ENCODE results near the gene PTPRT.

The PTPRT gene

GRCh38 chr20:42530855-42531448, 658.8 kb downstream of the PTPRT start:
- DNase-seq = peak; percentile 63
- H3K4me2 ChIP-seq (ENCODE audit: low read depth, low read length) = peak overlapping the region; percentile 51; the same call in 1 of the 2 replicates
- H2AFZ ChIP-seq (ENCODE audit: low read length) = 0 out of 2 replicates have a peak overlapping the region, but pooled peaks have one; percentile 24

DNA sequence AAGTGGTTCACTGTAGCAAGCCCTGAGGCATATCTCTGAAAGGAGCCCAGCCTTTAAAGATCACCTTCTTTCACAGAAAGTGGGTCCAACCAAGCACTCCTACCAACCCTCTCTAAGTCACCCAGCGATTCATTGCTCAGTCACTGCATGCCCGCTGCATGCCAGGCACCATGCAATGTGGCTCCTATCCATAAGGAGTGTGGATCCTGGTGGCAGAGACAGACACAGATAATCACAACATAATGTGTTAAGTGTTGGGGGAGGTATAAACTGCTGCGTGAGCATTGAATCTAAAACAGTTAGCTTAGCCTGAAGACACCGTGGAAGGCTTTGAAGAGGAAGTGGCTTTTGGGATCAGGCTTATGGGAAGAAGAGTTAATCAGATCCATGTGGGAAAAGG, 659.5 kb downstream of the PTPRT start:
- Histone ChIP-seq H3K9ac (ENCODE audit: low read length) (no peak overlapping the region), H3K4me1 (ENCODE audit: low read length) (peaks cover 11% of the 10 kb centered on the region), H3K36me3 (replicated peaks; ENCODE audit: insufficient read depth, low read length) (no peaks in the 10 kb centered on the region), H3K27me3 (replicated peaks; ENCODE audit: insufficient read depth, low read length) (no peaks in the 10 kb centered on the region), H3K79me2 (ENCODE audit: low read length) (no peaks in the 10 kb centered on the region), H3K9me3 (replicated peaks; ENCODE audit: insufficient read depth, low read length) (no peaks in the 10 kb centered on the region), H3F3A (ENCODE audit: insufficient read depth, low read length) (no peaks in the 10 kb centered on the region), H3K9me2 (replicated peaks; ENCODE audit: insufficient read depth, low read length) (no peaks in the 10 kb centered on the region), H3K27ac (ENCODE audit: low read length) (no peak overlapping the region), H3K4me3 (ENCODE audit: low read length) (no peak overlapping the region), H2AFZ (ENCODE audit: low read length) (no peak overlapping the region), H4K20me1 (ENCODE audit: insufficient read depth, low read length) (no peaks in the 10 kb centered on the region), H3K4me2 (ENCODE audit: low read depth, low read length) (no peak overlapping the region)
- no peak for DNase-seq
- TF ChIP-seq EZH2phosphoT487 (IDR thresholded peaks at IDR 0.05; ENCODE audit: low read length) (no peak), CTCF (IDR thresholded peaks at IDR 0.05; ENCODE audit: low read length) (no peak), EZH2 (optimal IDR thresholded peaks at IDR 0.05; ENCODE audit: low read depth, low read length) (no peak)

More at GRCh38 chr20:42530855-42531448, 658.8 kb downstream of the PTPRT start:
- no peaks in the 10 kb centered on the region for H3F3A ChIP-seq (ENCODE audit: insufficient read depth, low read length)
- H3K27ac ChIP-seq (ENCODE audit: low read length) = peak overlapping the region; percentile 17; the same call in 1 of the 2 replicates
- H3K9me3 ChIP-seq (replicated peaks; ENCODE audit: insufficient read depth, low read length) = no peaks in the 10 kb centered on the region
- H3K36me3 ChIP-seq (replicated peaks; ENCODE audit: insufficient read depth, low read length) = no peaks in the 10 kb centered on the region
- no peaks in the 10 kb centered on the region for H4K20me1 ChIP-seq (ENCODE audit: insufficient read depth, low read length)
- H3K9me2 ChIP-seq (replicated peaks; ENCODE audit: insufficient read depth, low read length) = no peaks in the 10 kb centered on the region
- no peak for TF ChIP-seq EZH2phosphoT487 (IDR thresholded peaks at IDR 0.05; ENCODE audit: low read length)
- no peak for TF ChIP-seq EZH2 (optimal IDR thresholded peaks at IDR 0.05; ENCODE audit: low read depth, low read length)
- TF ChIP-seq CTCF (IDR thresholded peaks at IDR 0.05; ENCODE audit: low read length) = peak; percentile 86
- H3K4me1 ChIP-seq (ENCODE audit: low read length) = peaks cover 11% of the 10 kb centered on the region
- H3K4me3 ChIP-seq (ENCODE audit: low read length) = no peak overlapping the region
- H3K9ac ChIP-seq (ENCODE audit: low read length) = no peak overlapping the region
- H3K27me3 ChIP-seq (replicated peaks; ENCODE audit: insufficient read depth, low read length) = no peaks in the 10 kb centered on the region
- no peaks in the 10 kb centered on the region for H3K79me2 ChIP-seq (ENCODE audit: low read length)

- TF ChIP-seq CTCF (IDR thresholded peaks at IDR 0.05; ENCODE audit: low read length) (no peak), EZH2phosphoT487 (IDR thresholded peaks at IDR 0.05; ENCODE audit: low read length) (no peak), EZH2 (optimal IDR thresholded peaks at IDR 0.05; ENCODE audit: low read depth, low read length) (no peak)
- no peak overlapping the region for H3K27ac ChIP-seq (ENCODE audit: low read length)
- H3F3A ChIP-seq (ENCODE audit: insufficient read depth, low read length) = no peaks in the 10 kb centered on the region
- no peaks in the 10 kb centered on the region for H3K9me2 ChIP-seq (replicated peaks; ENCODE audit: insufficient read depth, low read length)
- no peaks in the 10 kb centered on the region for H4K20me1 ChIP-seq (ENCODE audit: insufficient read depth, low read length)
- no peaks in the 10 kb centered on the region for H3K27me3 ChIP-seq (replicated peaks; ENCODE audit: insufficient read depth, low read length)
- H3K36me3 ChIP-seq (replicated peaks; ENCODE audit: insufficient read depth, low read length) = no peaks in the 10 kb centered on the region
- no peaks in the 10 kb centered on the region for H3K4me1 ChIP-seq (ENCODE audit: low read length)
- H3K4me3 ChIP-seq (ENCODE audit: low read length) = no peak overlapping the region
- H2AFZ ChIP-seq (ENCODE audit: low read length) = no peak overlapping the region
- H3K9me3 ChIP-seq (replicated peaks; ENCODE audit: insufficient read depth, low read length) = no peaks in the 10 kb centered on the region
- H3K4me2 ChIP-seq (ENCODE audit: low read depth, low read length) = no peak overlapping the region
- no peak for DNase-seq
- no peak overlapping the region for H3K9ac ChIP-seq (ENCODE audit: low read length)
- no peaks in the 10 kb centered on the region for H3K79me2 ChIP-seq (ENCODE audit: low read length)
Observed at GRCh38 chr20:42524058-42524457, 665.6 kb downstream of the PTPRT start.

All from MM.1S (cell line).